Right atrium auricular region (tissue), 2 donors: ENCODE measurements around the gene KCNB1. TPM values are rescaled to one million over a fixed set of nuclear protein-coding genes. Genes with fewer than 3 reads are reported as not detected.

Experiments
- DNase-seq: peaks from one replicate; pipeline ENCODE4 v3.0.0-alpha.2; 2019; ENCODE audit warnings: low spot score
- H3K27ac ChIP-seq, 2 donors: fragments of 200-600 bp; sonication (generic); 1 replicate in 1 of 2; 2 replicates in 1 of 2; pipeline ENCODE4 v1.5.1; 2016 to 2019
- H3K27me3 ChIP-seq, 2 donors: fragments of 200-600 bp; sonication (generic); one replicate each; pipeline versions ENCODE4 v1.5.1 to v1.6.0; 2017 to 2019
- H3K36me3 ChIP-seq: fragments of 200-600 bp; sonication (generic); one replicate; pipeline ENCODE4 v1.5.1; 2016
- H3K4me1 ChIP-seq, 2 donors: fragments of 200-600 bp; sonication (generic); one replicate each; pipeline versions ENCODE4 v1.5.1 to v1.6.0; 2017 to 2019
- H3K4me3 ChIP-seq, 2 donors: fragments of 200-600 bp; sonication (generic); 1 replicate in 1 of 2; 2 replicates in 1 of 2; pipeline ENCODE4 v1.5.1; 2017 to 2019; ENCODE audit warnings: mild to moderate bottlenecking in 1 of 2, moderate library complexity in 1 of 2
- H3K9me3 ChIP-seq, 2 donors: fragments of 200-600 bp; sonication (generic); one replicate each; pipeline ENCODE4 v1.5.1; 2019
- total RNA-seq, 2 donors: library from RNA; depleted of rRNA; stranded (reverse); fragments of >200 nt; gene quantifications; one replicate each; pipeline ENCODE4 v1.1.0, GENCODE V29; 2016
- TF ChIP-seq, protein P1 (sequence below), 2 donors: fragments of 200-600 bp; sonication (generic); IDR thresholded peaks; one replicate each; pipeline ENCODE4 v1.5.1; 2019; ENCODE audit warnings: antibody characterized with exemption in 2 of 2

KCNB1 gene
- total RNA-seq, 2 donors from 2014 or later, result 1.4 to 2.7 TPM

DNA sequence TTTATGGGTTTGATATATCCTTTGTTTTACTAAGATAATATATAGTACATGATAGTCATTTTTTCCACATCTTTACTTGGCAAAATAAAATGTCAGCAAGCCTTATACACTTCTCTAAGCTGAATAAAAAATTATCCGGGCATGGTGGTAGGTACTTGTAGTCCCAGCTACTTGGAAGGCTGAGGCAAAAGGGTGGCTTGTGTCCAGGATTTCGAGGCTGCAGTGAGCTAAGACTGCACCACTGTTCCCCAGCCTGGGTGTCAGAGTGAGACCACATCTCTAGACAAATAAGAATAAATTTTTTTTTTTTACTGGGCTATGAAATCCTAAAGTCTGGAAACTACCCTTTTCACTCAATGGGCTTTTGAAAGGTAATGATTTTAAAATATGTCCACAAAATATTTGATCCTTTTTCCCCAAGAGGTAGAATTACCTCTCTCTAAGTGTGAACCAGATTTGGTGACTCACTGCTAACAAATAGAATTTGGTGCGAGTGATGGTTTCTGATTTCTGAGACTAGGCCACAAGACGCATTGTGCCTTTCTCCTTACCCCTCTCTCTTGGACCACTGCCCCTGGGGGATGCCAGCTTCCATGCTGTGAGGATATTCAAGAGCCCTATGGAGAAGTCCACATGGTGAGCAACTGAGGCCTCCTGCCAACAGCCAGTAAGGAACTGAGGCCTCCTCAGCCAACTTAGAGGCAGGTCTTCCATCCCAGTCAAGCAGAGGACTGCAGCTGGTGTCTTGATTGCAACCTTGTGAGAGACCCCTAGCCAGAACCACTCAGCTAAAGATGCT lies 120.4 kb downstream of the KCNB1 start:
- Histone ChIP-seq H3K4me1 (no peaks in the 10 kb centered on the region), H3K4me3 (no peak overlapping the region), H3K9me3 (no peaks in the 10 kb centered on the region), H3K36me3 (no peaks in the 10 kb centered on the region), H3K27me3 (no peaks in the 10 kb centered on the region), H3K27ac (no peak overlapping the region)
- TF ChIP-seq, protein P1, sequence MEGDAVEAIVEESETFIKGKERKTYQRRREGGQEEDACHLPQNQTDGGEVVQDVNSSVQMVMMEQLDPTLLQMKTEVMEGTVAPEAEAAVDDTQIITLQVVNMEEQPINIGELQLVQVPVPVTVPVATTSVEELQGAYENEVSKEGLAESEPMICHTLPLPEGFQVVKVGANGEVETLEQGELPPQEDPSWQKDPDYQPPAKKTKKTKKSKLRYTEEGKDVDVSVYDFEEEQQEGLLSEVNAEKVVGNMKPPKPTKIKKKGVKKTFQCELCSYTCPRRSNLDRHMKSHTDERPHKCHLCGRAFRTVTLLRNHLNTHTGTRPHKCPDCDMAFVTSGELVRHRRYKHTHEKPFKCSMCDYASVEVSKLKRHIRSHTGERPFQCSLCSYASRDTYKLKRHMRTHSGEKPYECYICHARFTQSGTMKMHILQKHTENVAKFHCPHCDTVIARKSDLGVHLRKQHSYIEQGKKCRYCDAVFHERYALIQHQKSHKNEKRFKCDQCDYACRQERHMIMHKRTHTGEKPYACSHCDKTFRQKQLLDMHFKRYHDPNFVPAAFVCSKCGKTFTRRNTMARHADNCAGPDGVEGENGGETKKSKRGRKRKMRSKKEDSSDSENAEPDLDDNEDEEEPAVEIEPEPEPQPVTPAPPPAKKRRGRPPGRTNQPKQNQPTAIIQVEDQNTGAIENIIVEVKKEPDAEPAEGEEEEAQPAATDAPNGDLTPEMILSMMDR (IDR thresholded peaks at IDR 0.05), result no peak
- no peak for DNase-seq

DNA sequence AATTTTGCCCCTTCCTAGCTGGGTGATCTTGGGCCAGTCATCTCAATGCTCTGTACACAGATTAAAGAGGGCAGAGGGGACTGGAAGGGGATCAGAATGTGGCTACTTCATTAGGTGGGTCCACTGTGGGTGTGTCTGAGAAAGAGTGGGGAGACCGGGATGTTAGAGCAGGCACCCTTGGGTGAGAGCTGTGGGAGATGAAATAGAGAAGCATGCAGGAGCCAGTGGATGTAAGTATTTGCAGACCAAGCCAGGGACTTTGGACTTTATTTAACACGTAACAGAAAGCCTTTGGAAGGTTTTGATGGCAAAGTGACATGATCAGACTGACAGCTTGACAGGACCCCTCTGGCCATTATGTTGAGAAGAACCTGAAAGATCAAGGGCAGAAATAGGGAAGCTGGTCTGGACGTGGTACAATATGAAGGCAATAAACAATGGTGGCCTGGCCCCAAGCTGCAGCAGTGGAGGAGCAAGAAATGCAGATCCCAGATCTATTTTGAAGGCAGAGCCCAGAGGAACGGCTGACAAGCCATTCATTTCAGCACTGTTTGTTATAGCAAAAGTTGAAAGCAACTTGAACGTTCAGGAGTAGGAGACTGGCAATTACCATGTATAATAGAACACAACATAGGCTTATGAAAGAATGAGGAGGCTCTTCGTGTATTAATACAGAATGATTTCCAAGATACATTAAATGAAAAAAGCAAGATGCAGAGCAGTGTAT lies 122.1 kb downstream of the KCNB1 start:
- DNase-seq, result no peak
- Histone ChIP-seq H3K9me3 (no peaks in the 10 kb centered on the region), H3K27me3 (no peaks in the 10 kb centered on the region), H3K27ac (no peak overlapping the region), H3K4me1 (no peaks in the 10 kb centered on the region), H3K36me3 (no peaks in the 10 kb centered on the region), H3K4me3 (no peak overlapping the region)
- TF ChIP-seq, protein P1 (IDR thresholded peaks at IDR 0.05), result no peak

DNA sequence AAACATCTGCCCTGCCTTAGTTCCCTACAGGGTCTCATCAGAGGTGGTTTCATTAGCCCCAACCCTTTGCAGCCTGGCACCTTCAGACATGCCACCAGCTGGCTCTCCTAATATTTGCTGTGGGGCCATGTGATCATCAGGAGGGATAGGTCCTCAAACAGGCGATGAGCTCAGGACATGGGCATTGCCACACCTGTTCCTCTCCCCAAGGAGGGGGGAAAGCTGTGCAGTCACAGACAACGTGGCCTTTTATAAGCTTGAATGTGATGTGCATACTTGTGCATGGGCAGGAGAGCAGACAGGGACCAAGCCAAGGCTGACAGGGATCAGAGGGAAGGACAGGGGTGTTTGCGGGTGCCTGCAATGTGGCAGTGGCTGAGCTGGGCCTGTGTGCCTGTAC lies 125.8 kb downstream of the KCNB1 start:
- Histone ChIP-seq H3K4me3 (no peak overlapping the region), H3K4me1 (no peaks in the 10 kb centered on the region), H3K9me3 (no peaks in the 10 kb centered on the region), H3K27ac (no peak overlapping the region), H3K27me3 (no peaks in the 10 kb centered on the region), H3K36me3 (no peaks in the 10 kb centered on the region)
- TF ChIP-seq, protein P1 (IDR thresholded peaks at IDR 0.05), result no peak
- no peak for DNase-seq

DNA sequence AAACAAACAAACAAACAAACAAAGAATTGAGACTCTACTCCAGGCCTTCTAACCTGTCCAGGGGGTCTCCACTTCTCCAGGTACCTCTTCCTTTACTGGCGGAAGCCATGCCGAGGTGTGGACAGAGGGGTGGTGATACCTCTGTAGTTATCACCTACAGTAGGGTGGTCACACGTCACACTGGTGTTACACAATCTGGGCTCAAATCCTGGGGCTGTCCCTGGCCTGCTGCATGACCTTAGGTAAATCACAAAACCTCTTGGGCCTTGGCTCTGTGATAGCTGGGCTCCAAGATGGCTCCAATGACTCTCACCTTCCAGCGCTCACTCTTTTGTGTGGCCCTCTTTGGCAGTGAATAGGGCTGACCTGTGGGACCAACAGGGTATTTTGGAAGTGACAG lies 127.8 kb downstream of the KCNB1 start:
- Histone ChIP-seq H3K27ac (no peak overlapping the region), H3K4me1 (no peaks in the 10 kb centered on the region), H3K4me3 (no peak overlapping the region), H3K36me3 (no peaks in the 10 kb centered on the region), H3K27me3 (no peaks in the 10 kb centered on the region), H3K9me3 (no peaks in the 10 kb centered on the region)
- no peak for DNase-seq
- TF ChIP-seq, protein P1 (IDR thresholded peaks at IDR 0.05), result no peak

DNA sequence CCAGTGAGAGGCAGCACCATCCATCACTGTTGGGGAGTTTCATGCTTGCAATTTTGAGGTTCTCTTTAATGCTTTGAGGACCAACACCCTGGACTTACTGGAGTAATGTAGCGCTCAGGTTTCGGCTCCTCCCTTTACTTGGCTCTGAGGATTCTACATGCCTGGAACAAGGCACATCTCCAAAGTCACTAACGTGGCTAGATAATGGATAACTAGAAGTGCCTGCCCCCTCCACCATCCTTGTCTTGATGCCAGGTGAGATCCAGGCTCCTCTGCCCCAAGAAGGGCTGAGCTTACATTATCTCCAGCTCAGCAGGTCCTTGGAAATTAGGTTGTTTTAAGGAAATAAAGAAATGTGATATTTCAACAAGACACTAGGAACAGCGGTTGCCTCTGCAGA lies 129.1 kb downstream of the KCNB1 start:
- no peaks in the 10 kb centered on the region for H3K9me3 ChIP-seq
- no peaks in the 10 kb centered on the region for H3K36me3 ChIP-seq
- no peak overlapping the region for H3K4me3 ChIP-seq
- H3K27ac ChIP-seq, result no peak overlapping the region
- H3K4me1 ChIP-seq, result no peaks in the 10 kb centered on the region
- TF ChIP-seq, protein P1 (IDR thresholded peaks at IDR 0.05), result no peak
- no peaks in the 10 kb centered on the region for H3K27me3 ChIP-seq
- no peak for DNase-seq
